HepG2 (cell line): Measurements from ENCODE around the gene SRBD1. TPM values are rescaled to one million over a fixed set of nuclear protein-coding genes. Genes with fewer than 3 reads are reported as not detected.

Source experiments
- ADNP ChIP-seq: sonication (generic); formaldehyde crosslinking; IDR thresholded peaks from 2 replicates; pipeline ENCODE4 v1.4.0; 2020; ENCODE audit warnings: missing genetic modification reagents
- ATF7-NPFF ChIP-seq: sonication (generic); formaldehyde crosslinking; IDR thresholded peaks from 2 replicates; pipeline ENCODE4 v1.8.1; 2023; ENCODE audit warnings: mild to moderate bottlenecking, low read depth, missing genetic modification reagents, moderate library complexity
- FOXA1 ChIP-seq, 2 experiments: fragments of 450-650 bp in 1 of 2; sonication (generic) in 1 of 2; formaldehyde crosslinking in 1 of 2; IDR thresholded peaks; 2 replicates each; pipeline versions ENCODE4 v1.4.0 to v1.6.1; 2016 to 2020; ENCODE audit warnings: missing genetic modification reagents in 1 of 2
- HNF4A ChIP-seq: sonication (generic); formaldehyde crosslinking; IDR thresholded peaks from 2 replicates; pipeline ENCODE4 v1.4.0; 2020; ENCODE audit warnings: missing genetic modification reagents
- RFXAP ChIP-seq: sonication (generic); formaldehyde crosslinking; IDR thresholded peaks from 2 replicates; pipeline ENCODE4 v1.4.0; 2020; ENCODE audit warnings: missing genetic modification reagents, borderline replicate concordance
- SNAI1 ChIP-seq: sonication (generic); formaldehyde crosslinking; IDR thresholded peaks from 2 replicates; pipeline ENCODE4 v1.5.0; 2020; ENCODE audit warnings: mild to moderate bottlenecking, missing genetic modification reagents, borderline replicate concordance
- SOX13 ChIP-seq, 3 experiments: fragments of 450-650 bp in 1 of 3; sonication (generic) in 1 of 3; formaldehyde crosslinking in 1 of 3; IDR thresholded peaks in 2 of 3; conservative IDR thresholded peaks in 1 of 3; 2 replicates each; pipeline versions ENCODE4 v1.5.0 to v1.6.1; 2016 to 2020; ENCODE audit warnings: antibody characterized with exemption in 1 of 3, mild to moderate bottlenecking in 1 of 3, missing compliant biosample characterization in 1 of 3, missing genetic modification reagents in 1 of 3, moderate library complexity in 1 of 3
- ZFP90 ChIP-seq: sonication (generic); formaldehyde crosslinking; IDR thresholded peaks from 2 replicates; pipeline ENCODE4 v1.8.0; 2022; ENCODE audit warnings: missing genetic modification reagents, mild to moderate bottlenecking, inconsistent platforms, borderline replicate concordance
- ZNF644 ChIP-seq: IDR thresholded peaks from 2 replicates; pipeline ENCODE4 v1.6.1; 2016; ENCODE audit warnings: low read depth
- ZNF776 ChIP-seq: sonication (generic); formaldehyde crosslinking; IDR thresholded peaks from 2 replicates; pipeline ENCODE4 v1.4.0; 2020; ENCODE audit warnings: mild to moderate bottlenecking, missing genetic modification reagents
- polyA plus RNA-seq, 8 experiments: library from polyadenylated mRNA; depleted of rRNA in 3 of 8; stranded (reverse) in 7 of 8; unstranded in 1 of 8; fragments of >200 nt; fragmentation: Illumina TruSeq in 4 of 8; extraction: Trizol in 4 of 8; gene quantifications; 2 replicates each; pipeline versions ENCODE4 v1.2.1 to v1.2.3, GENCODE V29; 2011 to 2016; ENCODE audit warnings: low read depth in 4 of 8, missing spikeins in 1 of 8, mixed read lengths in 1 of 8; ENCODE audit not compliant: insufficient read depth in 1 of 8
- total RNA-seq, 5 experiments: library from RNA; depleted of rRNA; stranded (reverse); fragments of >200 nt; fragmentation: Illumina TruSeq; extraction: Trizol; gene quantifications; 2 replicates each; pipeline ENCODE4 v1.2.3, GENCODE V29; 2016; ENCODE audit warnings: low read depth in 1 of 5
- TF ChIP-seq, protein P1 (sequence below): sonication (generic); formaldehyde crosslinking; IDR thresholded peaks from 2 replicates; pipeline ENCODE4 v1.4.0; 2020; ENCODE audit warnings: missing genetic modification reagents, low read depth, mild to moderate bottlenecking, borderline replicate concordance
- TF ChIP-seq, protein P2 (sequence below): sonication (generic); formaldehyde crosslinking; IDR thresholded peaks from 2 replicates; pipeline ENCODE4 v1.8.1; 2023; ENCODE audit warnings: mild to moderate bottlenecking, missing genetic modification reagents
- TF ChIP-seq, protein P3 (sequence below): sonication (generic); formaldehyde crosslinking; IDR thresholded peaks from 2 replicates; pipeline ENCODE4 v1.8.1; 2023; ENCODE audit warnings: mild to moderate bottlenecking, missing genetic modification reagents
- TF ChIP-seq, protein P4 (sequence below): sonication (generic); formaldehyde crosslinking; IDR thresholded peaks from 2 replicates; pipeline ENCODE4 v1.4.0; 2020; ENCODE audit warnings: mild to moderate bottlenecking, missing genetic modification reagents
- TF ChIP-seq, protein P5 (sequence below): sonication (generic); formaldehyde crosslinking; IDR thresholded peaks from 2 replicates; pipeline ENCODE4 v1.4.0; 2020; ENCODE audit warnings: missing genetic modification reagents, borderline replicate concordance
- TF ChIP-seq, protein P6 (sequence below): sonication (generic); formaldehyde crosslinking; IDR thresholded peaks from 2 replicates; pipeline ENCODE4 v1.5.1; 2020; ENCODE audit warnings: missing genetic modification reagents, mild to moderate bottlenecking, borderline replicate concordance

SRBD1 gene
- total and polyA plus RNA-seq, 2 of the 13 experiments (the other 11 are each of a cell fraction or from before 2014, with no cell fraction given) = 3.2 to 23.9 TPM

DNA sequence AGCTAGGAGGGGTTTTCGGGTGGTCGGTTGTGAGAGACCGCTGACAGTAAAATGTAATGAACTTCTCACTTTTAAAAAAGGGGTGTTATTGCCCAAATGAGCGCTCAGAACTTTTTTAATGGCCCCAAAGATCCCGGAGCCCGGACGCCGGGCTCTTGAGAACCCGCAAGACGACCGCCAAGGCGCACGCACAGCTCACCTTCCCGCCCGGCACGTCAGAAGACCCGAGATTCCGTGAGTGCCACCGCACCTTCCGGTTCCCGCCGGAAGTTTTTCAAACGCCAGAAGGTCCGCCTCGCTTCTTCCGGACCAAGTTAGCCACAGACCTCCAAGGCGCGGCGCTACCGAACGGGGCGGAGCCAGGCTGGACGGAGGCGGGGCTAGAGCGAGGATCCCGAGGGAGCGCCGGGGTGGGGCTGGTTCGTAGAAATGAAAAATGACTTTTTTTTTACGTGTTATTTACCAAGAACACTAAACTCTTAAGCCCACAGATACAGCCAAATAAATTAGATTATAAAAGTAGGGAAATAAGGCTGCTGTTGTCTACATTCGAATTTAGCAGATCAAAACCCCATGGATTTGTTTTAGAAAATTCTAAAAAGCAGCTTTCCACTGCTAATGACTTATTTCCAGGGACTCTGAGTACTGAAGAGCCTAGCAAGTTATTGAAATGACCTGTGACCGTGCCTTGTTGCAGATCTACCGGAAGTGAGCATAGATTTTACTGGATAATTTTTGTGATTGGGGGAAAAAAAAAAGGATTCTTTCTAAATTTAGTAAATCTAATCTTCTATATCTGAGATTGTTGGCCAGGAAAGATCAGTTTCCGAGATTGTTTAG, at the start of gene SRBD1 (continued):
- TF ChIP-seq ZFP90 (CRISPR knock-in tag) = no peak
- TF ChIP-seq ZNF644 = no peak
- TF ChIP-seq, protein P1, sequence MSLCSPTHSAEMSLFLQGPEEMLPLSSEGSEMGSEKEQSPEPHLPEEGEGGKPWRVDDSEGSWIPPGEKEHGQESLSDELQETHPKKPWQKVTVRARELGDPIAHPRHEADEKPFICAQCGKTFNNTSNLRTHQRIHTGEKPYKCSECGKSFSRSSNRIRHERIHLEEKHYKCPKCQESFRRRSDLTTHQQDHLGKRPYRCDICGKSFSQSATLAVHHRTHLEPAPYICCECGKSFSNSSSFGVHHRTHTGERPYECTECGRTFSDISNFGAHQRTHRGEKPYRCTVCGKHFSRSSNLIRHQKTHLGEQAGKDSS (CRISPR knock-in tag) = 0 out of 2 replicates have a peak, but pooled peaks have one; percentile 57
- TF ChIP-seq, protein P2, sequence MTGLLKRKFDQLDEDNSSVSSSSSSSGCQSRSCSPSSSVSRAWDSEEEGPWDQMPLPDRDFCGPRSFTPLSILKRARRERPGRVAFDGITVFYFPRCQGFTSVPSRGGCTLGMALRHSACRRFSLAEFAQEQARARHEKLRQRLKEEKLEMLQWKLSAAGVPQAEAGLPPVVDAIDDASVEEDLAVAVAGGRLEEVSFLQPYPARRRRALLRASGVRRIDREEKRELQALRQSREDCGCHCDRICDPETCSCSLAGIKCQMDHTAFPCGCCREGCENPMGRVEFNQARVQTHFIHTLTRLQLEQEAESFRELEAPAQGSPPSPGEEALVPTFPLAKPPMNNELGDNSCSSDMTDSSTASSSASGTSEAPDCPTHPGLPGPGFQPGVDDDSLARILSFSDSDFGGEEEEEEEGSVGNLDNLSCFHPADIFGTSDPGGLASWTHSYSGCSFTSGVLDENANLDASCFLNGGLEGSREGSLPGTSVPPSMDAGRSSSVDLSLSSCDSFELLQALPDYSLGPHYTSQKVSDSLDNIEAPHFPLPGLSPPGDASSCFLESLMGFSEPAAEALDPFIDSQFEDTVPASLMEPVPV (CRISPR knock-in tag) = no peak; the same call in 1 of the 2 replicates
- TF ChIP-seq SOX13 (IDR thresholded peaks at IDR 0.05) = no peak
- TF ChIP-seq SOX13 (CRISPR knock-in tag; conservative IDR thresholded peaks at IDR 0.05 in 1 of 2, IDR thresholded peaks at IDR 0.05 in 1 of 2) = peak in 1 of 2 experiments; percentile 61; a peak in 1 of 4 replicates
- TF ChIP-seq SNAI1 (CRISPR knock-in tag) = 0 out of 2 replicates have a peak, but pooled peaks have one; percentile 31
- TF ChIP-seq, protein P3, sequence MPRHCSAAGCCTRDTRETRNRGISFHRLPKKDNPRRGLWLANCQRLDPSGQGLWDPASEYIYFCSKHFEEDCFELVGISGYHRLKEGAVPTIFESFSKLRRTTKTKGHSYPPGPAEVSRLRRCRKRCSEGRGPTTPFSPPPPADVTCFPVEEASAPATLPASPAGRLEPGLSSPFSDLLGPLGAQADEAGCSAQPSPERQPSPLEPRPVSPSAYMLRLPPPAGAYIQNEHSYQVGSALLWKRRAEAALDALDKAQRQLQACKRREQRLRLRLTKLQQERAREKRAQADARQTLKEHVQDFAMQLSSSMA (CRISPR knock-in tag) = peak; percentile 97
- TF ChIP-seq ADNP (CRISPR knock-in tag) = no peak
- TF ChIP-seq ZNF776 (CRISPR knock-in tag) = no peak
- TF ChIP-seq, protein P4, sequence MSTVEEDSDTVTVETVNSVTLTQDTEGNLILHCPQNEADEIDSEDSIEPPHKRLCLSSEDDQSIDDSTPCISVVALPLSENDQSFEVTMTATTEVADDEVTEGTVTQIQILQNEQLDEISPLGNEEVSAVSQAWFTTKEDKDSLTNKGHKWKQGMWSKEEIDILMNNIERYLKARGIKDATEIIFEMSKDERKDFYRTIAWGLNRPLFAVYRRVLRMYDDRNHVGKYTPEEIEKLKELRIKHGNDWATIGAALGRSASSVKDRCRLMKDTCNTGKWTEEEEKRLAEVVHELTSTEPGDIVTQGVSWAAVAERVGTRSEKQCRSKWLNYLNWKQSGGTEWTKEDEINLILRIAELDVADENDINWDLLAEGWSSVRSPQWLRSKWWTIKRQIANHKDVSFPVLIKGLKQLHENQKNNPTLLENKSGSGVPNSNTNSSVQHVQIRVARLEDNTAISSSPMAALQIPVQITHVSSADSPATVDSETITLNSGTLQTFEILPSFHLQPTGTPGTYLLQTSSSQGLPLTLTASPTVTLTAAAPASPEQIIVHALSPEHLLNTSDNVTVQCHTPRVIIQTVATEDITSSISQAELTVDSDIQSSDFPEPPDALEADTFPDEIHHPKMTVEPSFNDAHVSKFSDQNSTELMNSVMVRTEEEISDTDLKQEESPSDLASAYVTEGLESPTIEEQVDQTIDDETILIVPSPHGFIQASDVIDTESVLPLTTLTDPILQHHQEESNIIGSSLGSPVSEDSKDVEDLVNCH (CRISPR knock-in tag) = no peak
- TF ChIP-seq, protein P5, sequence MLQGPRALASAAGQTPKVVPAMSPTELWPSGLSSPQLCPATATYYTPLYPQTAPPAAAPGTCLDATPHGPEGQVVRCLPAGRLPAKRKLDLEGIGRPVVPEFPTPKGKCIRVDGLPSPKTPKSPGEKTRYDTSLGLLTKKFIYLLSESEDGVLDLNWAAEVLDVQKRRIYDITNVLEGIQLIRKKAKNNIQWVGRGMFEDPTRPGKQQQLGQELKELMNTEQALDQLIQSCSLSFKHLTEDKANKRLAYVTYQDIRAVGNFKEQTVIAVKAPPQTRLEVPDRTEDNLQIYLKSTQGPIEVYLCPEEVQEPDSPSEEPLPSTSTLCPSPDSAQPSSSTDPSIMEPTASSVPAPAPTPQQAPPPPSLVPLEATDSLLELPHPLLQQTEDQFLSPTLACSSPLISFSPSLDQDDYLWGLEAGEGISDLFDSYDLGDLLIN (CRISPR knock-in tag) = no peak
- no peak for TF ChIP-seq FOXA1 (IDR thresholded peaks at IDR 0.05)
- TF ChIP-seq FOXA1 (CRISPR knock-in tag; IDR thresholded peaks at IDR 0.05) = 0 out of 2 replicates have a peak, but pooled peaks have one; percentile 17
- TF ChIP-seq ATF7-NPFF = no peak
- TF ChIP-seq, protein P6, sequence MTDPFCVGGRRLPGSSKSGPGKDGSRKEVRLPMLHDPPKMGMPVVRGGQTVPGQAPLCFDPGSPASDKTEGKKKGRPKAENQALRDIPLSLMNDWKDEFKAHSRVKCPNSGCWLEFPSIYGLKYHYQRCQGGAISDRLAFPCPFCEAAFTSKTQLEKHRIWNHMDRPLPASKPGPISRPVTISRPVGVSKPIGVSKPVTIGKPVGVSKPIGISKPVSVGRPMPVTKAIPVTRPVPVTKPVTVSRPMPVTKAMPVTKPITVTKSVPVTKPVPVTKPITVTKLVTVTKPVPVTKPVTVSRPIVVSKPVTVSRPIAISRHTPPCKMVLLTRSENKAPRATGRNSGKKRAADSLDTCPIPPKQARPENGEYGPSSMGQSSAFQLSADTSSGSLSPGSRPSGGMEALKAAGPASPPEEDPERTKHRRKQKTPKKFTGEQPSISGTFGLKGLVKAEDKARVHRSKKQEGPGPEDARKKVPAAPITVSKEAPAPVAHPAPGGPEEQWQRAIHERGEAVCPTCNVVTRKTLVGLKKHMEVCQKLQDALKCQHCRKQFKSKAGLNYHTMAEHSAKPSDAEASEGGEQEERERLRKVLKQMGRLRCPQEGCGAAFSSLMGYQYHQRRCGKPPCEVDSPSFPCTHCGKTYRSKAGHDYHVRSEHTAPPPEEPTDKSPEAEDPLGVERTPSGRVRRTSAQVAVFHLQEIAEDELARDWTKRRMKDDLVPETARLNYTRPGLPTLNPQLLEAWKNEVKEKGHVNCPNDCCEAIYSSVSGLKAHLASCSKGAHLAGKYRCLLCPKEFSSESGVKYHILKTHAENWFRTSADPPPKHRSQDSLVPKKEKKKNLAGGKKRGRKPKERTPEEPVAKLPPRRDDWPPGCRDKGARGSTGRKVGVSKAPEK (CRISPR knock-in tag) = no peak
- no peak for TF ChIP-seq RFXAP
- TF ChIP-seq HNF4A (CRISPR knock-in tag) = no peak
